ENCODE measurements around the gene TEPSIN. TPM values are rescaled to one million over a fixed set of nuclear protein-coding genes. Genes with fewer than 3 reads are reported as not detected.
A peak's percentile ranks its signal among the peaks of the same experiment; 100 is the strongest.

TEPSIN gene
- total RNA-seq, 1 donor from 2014 or later, result 15.9 TPM

DNA sequence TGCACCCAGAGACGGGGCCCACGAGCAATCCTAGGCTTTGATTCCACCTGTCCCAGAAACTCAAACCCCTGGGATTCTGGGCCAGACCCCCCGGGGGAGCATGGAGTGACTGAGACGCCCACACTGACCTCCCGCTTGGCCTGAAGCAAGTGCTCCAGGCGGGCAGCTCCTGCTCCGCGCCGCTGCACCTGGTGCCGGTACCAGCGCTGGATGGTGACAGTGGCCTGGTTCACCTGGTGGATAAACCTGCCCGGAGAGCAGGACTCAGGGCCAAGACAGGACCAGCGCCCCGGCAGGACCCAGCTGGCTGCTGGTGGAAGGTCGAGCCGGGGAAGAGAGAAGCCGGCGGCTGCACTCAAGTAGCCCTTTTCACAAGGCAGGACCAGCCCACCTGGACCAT is 38.7 kb downstream of the TEPSIN start:
- no peak for DNase-seq
- H3K27me3 ChIP-seq (ENCODE audit: low read depth), result no peaks in the 10 kb centered on the region
- peaks cover 18% of the 10 kb centered on the region for H3K36me3 ChIP-seq
- TF ChIP-seq CTCF (IDR thresholded peaks at IDR 0.05; ENCODE audit: borderline replicate concordance), result no peak
- H3K4me3 ChIP-seq, result no peak overlapping the region
- H3K27ac ChIP-seq (replicated peaks), result no peak overlapping the region
- intact Hi-C loops (cut with micrococcal nuclease), result no loop called here
- H3K4me1 ChIP-seq, result peaks cover 37% of the 10 kb centered on the region
- no peaks in the 10 kb centered on the region for H3K9me3 ChIP-seq (replicated peaks)

DNA sequence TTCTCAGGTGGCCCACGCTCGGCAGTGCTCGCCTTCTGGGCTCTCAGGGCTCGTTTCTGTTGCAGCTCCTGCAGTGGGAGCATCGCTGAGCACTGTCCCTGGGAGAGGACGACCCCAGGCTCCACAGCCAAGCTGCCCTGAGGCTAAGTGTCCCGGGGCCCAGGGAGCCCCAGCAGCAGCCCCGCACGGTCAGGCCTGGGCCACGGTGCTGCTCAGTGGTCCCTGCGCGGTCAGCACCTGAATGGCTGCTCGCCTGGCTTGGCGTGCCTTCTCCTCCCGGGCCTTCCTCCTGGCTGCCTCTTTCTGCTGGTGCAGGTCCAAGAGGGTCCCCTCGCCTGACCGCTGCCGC is 39.4 kb downstream of the TEPSIN start:
- no peak for DNase-seq
- Histone ChIP-seq H3K4me1 (peaks cover 44% of the 10 kb centered on the region), H3K27ac (replicated peaks) (no peak overlapping the region), H3K4me3 (no peak overlapping the region), H3K36me3 (peaks cover 18% of the 10 kb centered on the region), H3K27me3 (ENCODE audit: low read depth) (no peaks in the 10 kb centered on the region), H3K9me3 (replicated peaks) (no peaks in the 10 kb centered on the region)
- TF ChIP-seq CTCF (IDR thresholded peaks at IDR 0.05; ENCODE audit: borderline replicate concordance), result no peak
- intact Hi-C loops (cut with micrococcal nuclease), result no loop called here

GRCh38 chr17:81198826-81199481 is 39.9 kb downstream of the TEPSIN start:
- no peak for TF ChIP-seq CTCF (IDR thresholded peaks at IDR 0.05; ENCODE audit: borderline replicate concordance)
- H3K4me3 ChIP-seq, result no peak overlapping the region
- H3K27ac ChIP-seq (replicated peaks), result no peak overlapping the region
- H3K9me3 ChIP-seq (replicated peaks), result no peaks in the 10 kb centered on the region
- peaks cover 18% of the 10 kb centered on the region for H3K36me3 ChIP-seq
- DNase-seq, result no peak
- no peaks in the 10 kb centered on the region for H3K27me3 ChIP-seq (ENCODE audit: low read depth)
- intact Hi-C loops (cut with micrococcal nuclease), result no loop called here
- H3K4me1 ChIP-seq, result peaks cover 49% of the 10 kb centered on the region

- intact Hi-C loops (cut with micrococcal nuclease), result no loop called here
- no peaks in the 10 kb centered on the region for H3K9me3 ChIP-seq (replicated peaks)
- DNase-seq, result no peak
- H3K27ac ChIP-seq (replicated peaks), result no peak overlapping the region
- H3K4me1 ChIP-seq, result peaks cover 51% of the 10 kb centered on the region
- peaks cover 18% of the 10 kb centered on the region for H3K36me3 ChIP-seq
- H3K27me3 ChIP-seq (ENCODE audit: low read depth), result no peaks in the 10 kb centered on the region
- H3K4me3 ChIP-seq, result peak overlapping the region; percentile 48
- no peak for TF ChIP-seq CTCF (IDR thresholded peaks at IDR 0.05; ENCODE audit: borderline replicate concordance)
Observed at GRCh38 chr17:81197831-81198490, 40.9 kb downstream of the TEPSIN start.

DNA sequence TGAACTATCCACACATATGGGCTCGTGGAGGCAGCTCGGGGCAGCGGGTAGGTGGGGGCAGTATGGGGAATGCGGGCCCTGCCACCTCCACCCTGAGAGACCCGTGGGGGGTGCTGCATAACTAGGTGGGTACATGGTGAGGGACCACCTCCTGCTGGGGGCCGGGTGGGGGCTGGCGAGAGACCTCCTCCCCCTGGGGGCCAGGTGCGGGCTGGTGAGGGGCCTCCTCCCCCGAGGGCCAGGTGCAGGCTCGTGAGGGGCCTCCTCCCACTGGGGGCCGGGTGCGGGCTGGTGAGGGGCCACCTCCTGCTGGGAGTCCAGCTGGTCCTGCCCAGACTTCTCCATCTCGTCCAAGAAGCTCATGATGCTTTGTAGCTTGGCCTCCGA is 41.5 kb downstream of the TEPSIN start:
- Histone ChIP-seq H3K27me3 (ENCODE audit: low read depth) (no peaks in the 10 kb centered on the region), H3K9me3 (replicated peaks) (no peaks in the 10 kb centered on the region), H3K36me3 (peaks cover 18% of the 10 kb centered on the region), H3K4me1 (peaks cover 51% of the 10 kb centered on the region), H3K4me3 (peak overlapping the region; percentile 48), H3K27ac (replicated peaks) (peak overlapping the region; percentile 51)
- no peak for TF ChIP-seq CTCF (IDR thresholded peaks at IDR 0.05; ENCODE audit: borderline replicate concordance)
- no peak for DNase-seq
- intact Hi-C loops (cut with micrococcal nuclease), result no loop called here
